GM15510 (cell line): ENCODE data around the gene FHAD1.

Source experiments
- POLR2A ChIP-seq: IDR thresholded peaks from 3 replicates; pipeline ENCODE4 v1.6.1; 2011; ENCODE audit warnings: borderline replicate concordance; ENCODE audit not compliant: insufficient read length; ENCODE audit errors: extremely low read depth

Gene FHAD1

GRCh38 chr1:15212216-15212953 lies 34.6 kb upstream of the FHAD1 start:
- TF ChIP-seq POLR2A, result no peak

- no peak for TF ChIP-seq POLR2A
These were observed 34.1 kb upstream of the FHAD1 start for GRCh38 chr1:15212954-15213291.

GRCh38 chr1:15213341-15213821 lies 33.6 kb upstream of the FHAD1 start:
- no peak for TF ChIP-seq POLR2A

GRCh38 chr1:15214527-15214926 lies 32.5 kb upstream of the FHAD1 start:
- TF ChIP-seq POLR2A, result no peak

- no peak for TF ChIP-seq POLR2A
These were observed 31.9 kb upstream of the FHAD1 start for GRCh38 chr1:15215116-15215515.

GRCh38 chr1:15217654-15218053 lies 29.4 kb upstream of the FHAD1 start:
- no peak for TF ChIP-seq POLR2A

GRCh38 chr1:15218287-15219279 lies 28.4 kb upstream of the FHAD1 start:
- no peak for TF ChIP-seq POLR2A

- TF ChIP-seq POLR2A, result no peak
These were observed 27.6 kb upstream of the FHAD1 start for GRCh38 chr1:15219280-15220023.

- TF ChIP-seq POLR2A, result no peak
These were observed 27.0 kb upstream of the FHAD1 start for GRCh38 chr1:15220024-15220392.

- no peak for TF ChIP-seq POLR2A
These were observed 26.1 kb upstream of the FHAD1 start for GRCh38 chr1:15220825-15221431.

- TF ChIP-seq POLR2A, result no peak
These were observed 24.2 kb upstream of the FHAD1 start for GRCh38 chr1:15222653-15223303.

GRCh38 chr1:15224259-15224869 lies 22.7 kb upstream of the FHAD1 start:
- no peak for TF ChIP-seq POLR2A

GRCh38 chr1:15224974-15225373 lies 22.0 kb upstream of the FHAD1 start:
- no peak for TF ChIP-seq POLR2A

GRCh38 chr1:15225461-15225860 lies 21.6 kb upstream of the FHAD1 start:
- TF ChIP-seq POLR2A, result no peak
